HG03442 (cell line): ENCODE results near the gene CTAG1A.
"Not testable (repeated sequence)": the region's sequence is repeated elsewhere in the genome, so short reads cannot be mapped to it uniquely, and the experiment has no call there.

Experiments
- ATAC-seq: cut with Tn5 transposase; IDR thresholded peaks from one replicate; pipeline ENCODE4 v1.9.1; 2021; ENCODE audit warnings: mild to moderate bottlenecking, moderate library complexity; ENCODE audit not compliant: unreplicated experiment

CTAG1A gene

DNA sequence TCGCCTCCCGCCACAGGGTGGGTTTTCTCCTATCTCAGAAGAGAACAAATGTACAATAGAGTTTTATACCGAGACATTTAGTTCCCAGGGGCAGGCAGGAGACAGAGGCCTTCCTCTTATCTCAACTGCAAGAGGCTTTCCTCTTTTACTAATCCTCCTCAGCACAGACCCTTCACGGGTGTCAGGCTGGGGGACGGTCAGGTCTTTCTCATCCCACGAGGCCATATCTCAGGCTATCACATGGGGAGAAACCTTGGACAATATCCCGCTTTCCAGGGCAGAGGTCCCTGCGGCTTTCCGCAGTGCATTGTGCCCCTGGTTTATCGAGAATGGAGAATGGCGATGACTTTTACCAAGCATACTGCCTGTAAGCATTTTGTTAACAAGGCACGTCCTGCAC, 23.9 kb downstream of the CTAG1A start:
- ATAC-seq = not testable (repeated sequence)

- not testable (repeated sequence) for ATAC-seq
Measured at GRCh38 chrX:154611146-154611545, 26.2 kb downstream of the CTAG1A start.

GRCh38 chrX:154613586-154613985, 28.7 kb downstream of the CTAG1A start:
- not testable (repeated sequence) for ATAC-seq

DNA sequence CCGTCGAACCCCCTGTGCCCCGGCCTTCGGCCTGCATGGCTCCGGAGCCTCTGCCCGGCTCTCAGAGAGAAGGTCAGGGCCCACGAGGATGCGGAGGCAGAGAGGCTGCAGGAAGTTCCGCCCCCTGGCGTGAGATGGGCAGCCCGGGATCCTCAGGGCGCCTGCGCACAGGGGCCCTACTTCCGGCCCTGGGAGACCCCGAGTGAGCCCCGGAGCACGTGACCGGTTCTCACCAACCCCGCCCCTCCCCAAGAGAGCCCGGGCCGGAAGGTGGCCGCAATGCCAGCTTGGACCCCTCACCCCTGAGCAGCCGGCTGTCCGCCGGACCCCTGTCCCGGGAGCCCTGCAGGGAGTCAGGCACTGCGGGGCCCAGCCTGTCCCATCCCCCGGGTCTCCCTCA, 34.2 kb downstream of the CTAG1A start, which contains the start of gene CTAG1B:
CTAG1B (minus strand) TSS at position 101 of the 400 bp plus-strand sequence; CDS start at position 37, 64 bp downstream.
- not testable (repeated sequence) for ATAC-seq

DNA sequence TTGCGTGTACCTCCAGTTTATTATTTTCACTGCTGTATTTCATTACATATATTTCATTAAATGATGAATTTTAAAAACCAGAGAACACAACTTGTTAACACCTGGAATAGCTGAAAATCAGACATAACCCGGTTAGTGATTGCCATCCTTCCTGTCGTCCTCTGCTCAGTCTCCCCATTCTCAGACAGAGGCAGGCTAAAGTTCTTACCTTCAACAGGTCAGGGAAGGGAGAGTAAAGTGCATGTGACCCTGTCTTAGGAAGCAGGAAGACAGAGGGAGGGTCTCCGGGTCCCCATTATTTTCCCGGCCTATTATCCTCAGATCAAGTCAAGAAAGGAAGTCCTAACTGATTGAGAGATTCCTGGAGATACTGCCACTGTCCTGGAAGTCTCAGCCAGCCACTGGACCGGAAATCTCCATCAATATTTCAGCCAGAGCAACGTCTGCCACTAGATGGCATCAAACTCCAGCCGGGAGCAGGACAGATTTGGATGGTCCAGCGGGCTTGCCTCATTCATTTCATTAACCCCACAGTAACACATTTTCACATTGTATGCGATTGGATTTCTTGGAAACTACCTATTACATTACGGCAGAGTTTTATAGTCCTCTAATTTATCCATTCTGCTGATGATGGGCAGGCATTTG, 36.0 kb downstream of the CTAG1A start:
- not testable (repeated sequence) for ATAC-seq

DNA sequence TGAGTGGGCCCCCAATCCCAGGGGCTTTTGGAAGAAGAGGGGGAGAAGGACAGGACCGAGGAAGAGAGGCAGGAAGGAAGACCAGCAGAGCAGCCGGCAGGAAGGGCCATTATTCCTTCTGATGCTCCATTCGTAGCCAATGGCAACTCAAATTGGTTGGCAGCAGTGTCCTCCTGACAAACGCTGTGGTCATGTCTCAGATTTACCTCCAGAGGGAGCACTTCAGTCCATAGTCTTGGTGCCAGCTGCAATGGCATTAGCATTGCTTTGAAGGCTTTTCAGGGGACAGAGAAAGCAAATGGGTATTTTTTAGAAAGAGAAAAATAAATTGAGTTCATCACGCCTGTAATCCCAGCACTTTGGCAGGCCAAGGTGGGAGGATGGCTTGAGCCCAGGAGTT, 44.0 kb downstream of the CTAG1A start:
- ATAC-seq = not testable (repeated sequence)

- ATAC-seq = not testable (repeated sequence)
Measured at GRCh38 chrX:154630949-154631348, 46.0 kb downstream of the CTAG1A start.

DNA sequence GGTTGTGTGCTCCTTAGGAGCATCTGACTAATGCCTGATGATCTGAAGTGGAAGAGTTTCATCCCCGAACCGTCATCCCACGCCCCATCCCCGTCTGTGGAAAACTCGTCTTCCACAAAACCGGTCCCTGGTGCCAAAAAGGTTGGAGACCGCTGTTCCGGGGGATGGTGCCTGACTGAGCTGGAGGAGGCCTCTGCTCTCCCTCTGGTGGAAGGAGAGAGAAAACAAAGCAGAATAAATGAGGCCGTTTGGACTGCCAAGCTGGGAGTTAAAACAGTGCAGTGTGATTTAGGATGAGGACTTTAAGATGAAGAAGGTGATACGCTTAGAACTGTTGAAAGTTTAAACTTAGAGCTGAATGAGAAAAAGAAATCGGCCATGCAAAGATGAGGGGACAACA, 48.7 kb downstream of the CTAG1A start:
- not testable (repeated sequence) for ATAC-seq
